AG10803 (cell line): ENCODE measurements around the gene CNTNAP2.
A peak's percentile ranks its signal among the peaks of the same experiment; 100 is the strongest.

ENCODE experiments used
- DNase-seq: peaks from one replicate; pipeline ENCODE4 v3.0.0; 2010; ENCODE audit warnings: low read depth
- H3K4me3 ChIP-seq: 2 replicates; pipeline ENCODE4 v1.5.1; 2011; ENCODE audit warnings: mild to moderate bottlenecking, low read length, control low read depth
- CTCF ChIP-seq: conservative IDR thresholded peaks from 2 replicates; pipeline ENCODE4 v1.5.1; 2011; ENCODE audit warnings: mild to moderate bottlenecking, low read length, control low read depth, inconsistent platforms

The CNTNAP2 gene

GRCh38 chr7:146922782-146923181 is 806.2 kb downstream of the CNTNAP2 start:
- H3K4me3 ChIP-seq: no peak overlapping the region
- peak; percentile 2 for DNase-seq
- no peak for TF ChIP-seq CTCF

- no peak overlapping the region for H3K4me3 ChIP-seq
- no peak for TF ChIP-seq CTCF
- peak; percentile 24 for DNase-seq
These were observed 810.2 kb downstream of the CNTNAP2 start for GRCh38 chr7:146926841-146927240.

GRCh38 chr7:146937836-146938235 is 821.2 kb downstream of the CNTNAP2 start:
- H3K4me3 ChIP-seq: no peak overlapping the region
- no peak for DNase-seq
- TF ChIP-seq CTCF: no peak

GRCh38 chr7:146943483-146943882 is 826.9 kb downstream of the CNTNAP2 start:
- no peak overlapping the region for H3K4me3 ChIP-seq
- TF ChIP-seq CTCF: no peak
- no peak for DNase-seq

GRCh38 chr7:146948703-146949102 is 832.1 kb downstream of the CNTNAP2 start:
- H3K4me3 ChIP-seq: no peak overlapping the region
- DNase-seq: peak; percentile 31
- TF ChIP-seq CTCF: no peak

GRCh38 chr7:146956321-146956720 is 839.7 kb downstream of the CNTNAP2 start:
- no peak for TF ChIP-seq CTCF
- no peak overlapping the region for H3K4me3 ChIP-seq
- DNase-seq: no peak

- no peak for DNase-seq
- no peak overlapping the region for H3K4me3 ChIP-seq
- no peak for TF ChIP-seq CTCF
These were observed 840.3 kb downstream of the CNTNAP2 start for GRCh38 chr7:146956853-146957252.
